Endothelial cell of hepatic sinusoid (primary cell): ENCODE data around the gene TRIP10.
"Not testable (repeated sequence)": the region's sequence is repeated elsewhere in the genome, so short reads cannot be mapped to it uniquely, and the experiment has no call there.

Source experiments
- in situ Hi-C: cut with HindIII; loops from 2 replicates; pipeline ENCODE4 v1.10.0; 2017; ENCODE audit warnings: low sequenced_read_pairs

TRIP10 gene

GRCh38 chr19:6739390-6739882 lies at the start of gene TRIP10:
TRIP10 (plus strand) TSS chr19:6739680; CDS start chr19:6739762, 82 bp downstream.
- in situ Hi-C loops, result no loop called here

- in situ Hi-C loops, result no loop called here
Measured at GRCh38 chr19:6690160-6690885, 49.2 kb upstream of the TRIP10 start.

DNA sequence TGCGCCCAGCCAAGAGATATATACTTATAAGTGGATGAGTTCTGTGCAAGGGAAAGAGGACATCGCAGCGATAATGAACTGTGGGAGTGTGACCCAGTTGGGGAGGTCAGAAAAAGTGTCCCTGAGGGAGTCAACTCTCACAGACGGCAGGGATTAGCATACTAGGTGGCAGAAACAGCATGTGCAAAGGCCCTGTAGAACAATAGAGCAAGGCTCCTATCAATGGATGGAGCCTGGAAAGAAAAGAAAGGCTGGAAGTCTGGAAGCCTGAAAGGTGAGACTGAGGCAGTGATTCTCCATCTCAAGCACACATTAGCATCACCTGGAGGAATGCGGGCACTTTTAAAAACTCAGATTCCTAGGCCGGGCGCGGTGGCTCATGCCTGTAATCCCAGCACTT lies 48.1 kb upstream of the TRIP10 start:
- in situ Hi-C loops, result no loop called here

DNA sequence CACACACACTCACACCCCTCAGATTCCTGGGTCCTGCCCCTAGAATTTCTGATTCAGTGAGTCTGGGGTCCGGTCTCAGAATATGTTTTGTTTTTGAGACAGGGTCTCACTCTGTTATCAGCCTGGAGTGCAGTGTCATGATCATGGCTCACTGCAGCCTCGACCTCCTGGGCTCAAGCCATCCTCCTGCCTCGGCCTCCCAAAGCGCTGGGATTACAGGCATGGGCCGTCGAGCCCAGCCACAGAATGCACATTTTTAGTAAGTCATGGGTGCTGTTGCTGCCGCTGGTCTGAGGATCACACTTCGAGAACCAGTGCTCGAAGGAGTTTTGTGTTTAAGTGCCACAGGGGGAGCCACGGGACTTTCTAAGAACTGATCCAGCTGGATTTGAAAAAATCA lies 47.5 kb upstream of the TRIP10 start:
- in situ Hi-C loops, result no loop called here

DNA sequence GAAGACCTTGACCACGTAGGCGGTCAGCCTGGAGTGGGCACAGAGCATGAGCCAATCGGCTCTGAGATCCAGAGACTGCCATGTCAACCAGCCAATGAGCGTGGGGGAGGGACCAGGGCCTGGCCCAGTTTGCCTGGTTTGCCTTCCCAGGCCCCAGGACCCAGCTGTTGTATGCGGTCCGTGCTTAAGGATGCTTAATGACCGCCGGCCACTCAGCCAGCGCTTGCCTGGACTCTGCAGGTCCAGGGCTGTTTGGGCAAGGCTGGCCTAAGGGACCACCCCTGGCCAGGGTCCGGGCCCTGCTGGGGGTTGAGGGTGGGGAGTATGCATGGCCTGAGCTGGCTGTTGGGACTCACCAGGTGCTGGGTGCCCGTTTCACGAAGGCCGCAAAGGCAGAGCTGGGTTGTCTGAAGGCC lies 46.4 kb upstream of the TRIP10 start:
- in situ Hi-C loops, result no loop called here

DNA sequence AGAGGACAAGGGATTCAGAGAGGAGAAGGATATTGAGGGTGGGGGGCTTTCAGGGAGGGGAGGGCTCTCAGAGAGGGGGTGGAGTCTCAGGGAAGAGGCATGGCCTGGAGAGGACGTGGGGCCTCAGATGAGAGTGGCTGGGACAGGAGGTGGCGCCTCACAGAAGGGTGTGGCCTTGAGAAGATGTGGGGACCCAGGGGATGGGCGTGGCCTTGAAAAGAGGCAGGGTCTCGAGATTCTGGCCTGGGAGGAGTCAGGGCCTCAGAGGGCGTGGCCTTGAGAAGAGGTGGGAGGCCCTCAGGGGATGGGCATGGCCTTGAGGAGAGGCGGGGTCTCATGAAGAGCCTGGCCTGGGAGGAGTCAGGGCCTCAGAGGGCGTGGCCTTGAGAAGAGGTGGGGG lies 45.8 kb upstream of the TRIP10 start:
- in situ Hi-C loops, result no loop called here

- in situ Hi-C loops, result no loop called here
Measured at GRCh38 chr19:6694147-6694815, 45.2 kb upstream of the TRIP10 start.

DNA sequence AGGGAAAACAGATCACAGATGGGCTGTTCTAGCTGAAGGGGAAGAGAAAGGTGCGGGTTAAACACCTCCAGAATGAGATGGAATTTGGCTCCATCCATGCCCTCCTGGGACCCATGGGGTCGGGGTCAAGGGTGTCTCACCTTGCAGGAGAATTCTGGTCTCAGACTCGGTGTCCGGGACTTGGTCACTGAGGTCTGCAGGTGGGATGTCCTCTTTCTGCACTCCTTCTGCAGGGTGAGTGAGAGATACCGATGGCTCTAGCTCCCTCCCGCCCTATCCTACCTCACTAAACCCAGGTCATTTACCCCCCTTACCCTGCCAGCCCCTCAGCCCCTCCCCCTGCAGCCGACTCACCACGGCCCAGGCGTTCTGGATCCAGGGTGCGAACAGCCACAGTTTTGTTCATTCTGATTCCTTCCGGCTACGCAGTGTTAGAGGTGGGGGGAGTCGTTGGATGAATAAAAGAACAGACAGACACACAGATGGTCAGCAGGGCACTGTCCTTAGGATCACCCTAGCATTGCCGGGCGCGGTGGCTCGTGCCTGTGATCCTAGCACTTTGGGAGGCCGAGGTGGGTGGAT lies 43.1 kb upstream of the TRIP10 start:
- in situ Hi-C loops, result no loop called here

GRCh38 chr19:6697291-6697690 lies 42.2 kb upstream of the TRIP10 start:
- in situ Hi-C loops, result no loop called here

- in situ Hi-C loops, result no loop called here
Measured at GRCh38 chr19:6699935-6700334, 39.5 kb upstream of the TRIP10 start.

DNA sequence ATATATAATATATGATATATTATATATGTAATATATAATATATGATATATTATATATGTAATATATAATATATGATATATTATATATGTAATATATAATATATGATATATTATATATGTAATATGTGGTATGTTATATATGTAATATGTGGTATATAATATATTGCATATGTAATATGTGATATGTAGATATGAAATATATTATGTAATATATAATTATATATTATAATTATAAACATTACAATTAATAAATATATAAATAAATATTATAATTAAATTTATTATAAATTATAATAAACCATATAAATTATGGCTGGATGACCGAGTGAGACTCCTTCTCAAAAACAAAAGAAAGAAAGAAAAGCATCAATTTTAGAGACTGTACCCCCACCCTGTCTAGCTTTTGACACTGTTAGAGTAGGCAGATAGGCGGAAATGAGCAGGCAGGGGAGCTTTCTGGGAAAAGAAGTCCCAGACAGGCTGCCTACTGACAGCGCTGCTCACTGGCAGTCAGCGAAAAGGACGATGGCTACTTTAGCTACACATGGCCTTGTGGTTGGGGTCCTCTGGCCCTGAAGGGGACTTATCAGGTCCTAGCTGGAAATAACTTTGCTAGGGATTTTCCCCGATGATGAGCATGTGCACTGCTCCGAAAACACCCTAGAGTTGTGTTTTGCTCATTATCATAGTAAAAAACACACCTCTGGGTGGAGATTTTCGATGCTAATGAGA lies 38.7 kb upstream of the TRIP10 start:
- in situ Hi-C loops, result no loop called here

DNA sequence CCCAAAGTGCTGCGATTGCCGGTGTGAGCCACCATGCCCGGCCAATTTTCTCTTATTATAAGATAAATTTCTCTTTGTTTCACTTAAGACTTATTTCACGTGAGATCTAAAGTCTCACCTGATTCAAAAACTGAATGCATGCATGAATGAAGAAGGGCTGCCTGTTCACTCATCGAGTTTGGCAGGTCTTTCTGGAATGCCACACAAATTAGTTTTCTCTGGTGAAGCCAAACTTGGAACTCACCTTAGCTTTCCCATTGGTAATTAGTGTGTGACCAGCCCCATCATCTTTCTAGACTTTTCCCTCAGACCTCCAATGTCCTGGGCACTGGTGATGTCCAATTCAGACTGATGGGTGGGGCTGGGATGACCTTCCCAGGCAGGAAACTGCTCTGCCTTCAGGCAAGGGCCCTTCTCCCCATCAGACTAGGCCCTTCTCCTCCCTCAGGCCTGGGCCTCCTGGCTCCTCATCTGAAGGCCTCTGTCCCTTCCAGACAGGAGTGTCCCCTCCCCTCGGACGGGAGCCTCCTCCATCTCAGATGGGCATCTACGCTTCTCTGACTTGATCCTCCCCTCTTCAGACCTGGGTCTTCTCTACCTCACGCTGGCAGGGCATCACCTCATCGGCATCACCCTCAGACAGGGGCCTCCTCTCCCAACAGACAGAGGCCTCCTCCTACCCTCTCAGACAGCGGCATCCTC lies 33.4 kb upstream of the TRIP10 start:
- in situ Hi-C loops, result no loop called here

DNA sequence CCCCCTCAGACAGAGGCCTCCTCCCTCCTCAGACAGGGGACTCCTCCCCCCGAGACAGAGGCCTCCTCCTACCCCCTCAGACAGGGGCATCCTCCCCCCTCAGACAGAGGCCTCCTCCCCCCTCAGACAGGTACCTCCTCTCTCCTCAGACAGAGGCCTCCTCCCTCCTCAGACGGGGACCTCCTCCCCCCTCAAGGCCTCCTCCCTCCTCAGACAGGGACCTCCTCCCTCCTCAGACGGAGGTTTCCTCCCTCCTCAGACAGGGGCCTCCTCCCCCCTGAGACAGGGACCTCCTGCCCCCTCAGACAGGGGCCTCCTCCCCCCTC lies 32.9 kb upstream of the TRIP10 start:
- in situ Hi-C loops, result no loop called here

DNA sequence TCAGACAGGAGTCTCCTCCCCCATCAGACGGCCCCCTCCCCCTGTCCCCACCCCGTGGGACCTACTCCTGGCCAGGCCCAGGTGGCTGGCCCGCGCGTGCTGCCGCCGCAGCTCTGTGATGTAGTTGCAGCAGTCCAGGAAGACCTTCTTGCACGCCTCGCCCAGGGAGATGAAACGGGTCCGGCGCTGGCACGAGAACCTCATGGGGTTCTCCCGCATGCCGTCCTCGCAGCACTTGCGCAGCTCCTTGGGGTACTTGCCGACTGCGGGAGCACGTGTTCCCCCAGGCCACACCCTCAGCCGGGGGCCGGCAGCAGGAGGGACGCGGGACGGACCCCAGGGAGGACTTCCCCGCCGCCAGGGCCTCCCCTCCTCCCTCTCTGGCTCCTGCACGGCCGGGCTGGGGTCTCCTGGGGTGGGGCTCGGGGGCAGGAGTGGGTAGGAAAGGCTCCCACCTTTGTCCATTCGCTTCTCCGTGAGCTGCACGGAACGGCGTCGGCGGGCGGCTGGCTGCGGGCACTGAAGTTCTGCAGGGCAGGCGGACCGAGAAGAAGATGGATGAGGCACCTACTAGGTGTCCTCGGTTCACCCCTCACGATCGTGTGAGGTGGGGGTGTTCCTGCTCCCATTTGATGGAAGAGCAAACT lies 32.3 kb upstream of the TRIP10 start:
- in situ Hi-C loops, result no loop called here

DNA sequence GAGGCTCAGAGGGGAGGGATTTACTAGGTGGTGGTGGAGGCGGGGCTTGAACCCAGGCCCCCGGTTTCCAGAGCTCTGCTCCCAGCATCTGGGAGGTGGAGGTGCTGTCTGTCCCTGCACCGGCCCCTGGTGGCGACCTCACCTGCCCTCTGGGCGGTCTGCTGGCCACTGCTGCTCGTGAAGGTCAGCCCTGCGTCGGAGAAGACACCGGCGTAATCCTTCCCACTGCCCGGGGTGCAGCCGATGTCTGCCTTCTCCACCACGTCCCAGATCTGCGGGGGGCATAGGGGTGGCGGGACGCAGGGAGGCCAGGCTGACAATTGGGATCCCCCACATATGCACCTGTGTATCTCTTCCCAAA lies 31.8 kb upstream of the TRIP10 start:
- in situ Hi-C loops, result no loop called here

GRCh38 chr19:6708346-6708745 lies 31.1 kb upstream of the TRIP10 start:
- in situ Hi-C loops, result no loop called here

- in situ Hi-C loops, result not testable (repeated sequence)
Measured at GRCh38 chr19:6708913-6709312, 30.6 kb upstream of the TRIP10 start.

GRCh38 chr19:6709549-6709948 lies 29.9 kb upstream of the TRIP10 start:
- in situ Hi-C loops, result no loop called here

DNA sequence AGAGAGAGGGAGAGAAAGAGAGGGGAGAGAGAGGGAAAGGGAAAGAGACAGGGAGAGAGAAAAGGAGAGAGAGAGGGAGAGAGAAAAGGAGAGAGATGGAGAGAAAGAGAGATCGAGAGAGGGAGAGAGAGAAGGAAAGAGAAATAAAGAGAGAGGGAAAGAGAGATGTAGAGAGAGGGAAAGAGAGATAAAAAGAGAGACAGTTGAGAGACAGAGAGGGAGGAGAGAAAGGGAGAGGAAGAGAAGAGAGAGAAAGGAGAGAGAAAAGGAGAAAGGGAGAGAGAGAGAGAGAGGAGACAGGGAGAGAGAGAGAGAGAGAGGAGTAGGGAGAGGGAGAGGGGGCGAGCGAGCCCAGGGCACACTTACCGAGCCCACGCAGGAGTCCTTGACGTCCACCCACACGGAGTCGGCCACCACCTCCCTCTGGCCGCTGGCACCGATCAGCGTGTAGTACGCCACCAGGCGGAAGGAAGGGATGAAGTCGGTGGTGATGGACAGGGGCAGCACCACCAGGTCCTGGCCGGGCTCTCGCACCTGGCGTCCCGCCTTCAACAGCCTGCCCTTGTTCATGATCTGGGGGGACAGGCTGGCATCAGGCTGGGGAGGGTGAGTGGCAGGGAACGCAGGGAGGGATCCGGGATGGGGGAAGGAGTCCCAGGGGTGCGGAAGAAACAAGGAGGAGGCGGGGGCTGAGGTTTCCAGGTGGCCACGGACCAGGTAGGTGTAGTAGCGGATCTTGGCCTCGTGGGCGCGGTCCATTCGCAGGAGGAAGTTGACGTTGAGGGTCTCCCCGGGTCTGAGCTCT lies 29.0 kb upstream of the TRIP10 start:
- in situ Hi-C loops, result no loop called here

DNA sequence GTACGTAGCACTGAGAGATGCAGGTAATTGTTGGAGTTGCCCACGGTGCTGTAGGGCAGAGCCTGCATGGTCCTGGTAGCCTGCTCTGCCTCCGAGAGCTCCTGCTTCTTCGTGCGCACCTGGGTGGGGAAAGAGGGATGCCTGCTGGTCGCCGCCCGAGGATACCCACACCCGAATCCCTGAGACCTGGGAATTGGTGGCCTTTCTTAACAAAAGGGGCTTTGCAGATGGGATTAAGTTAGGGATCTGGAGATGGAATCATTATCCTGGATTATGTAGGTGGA lies 28.5 kb upstream of the TRIP10 start:
- in situ Hi-C loops, result no loop called here
